ENCODE measurements around the gene LAT. TPM values are rescaled to one million over a fixed set of nuclear protein-coding genes. Genes with fewer than 3 reads are reported as not detected.
"Not testable (repeated sequence)": the region's sequence is repeated elsewhere in the genome, so short reads cannot be mapped to it uniquely, and the experiment has no call there.

LAT gene
- 1 to 10 TPM in 7 of 8 experiments, under 1 TPM in 1; 0.71 to 6.2 (median 3.4) TPM for total RNA-seq

- in situ Hi-C loops (cut with MboI; ENCODE audit: low pct_unique_long_range_greater_than_20kb in 2 of 9, low sequenced_read_pairs in 9 of 9, unreplicated experiment in 9 of 9), result no loop called here
- ATAC-seq (replicated peaks in 6 of 8), result peak in 4 of 8 experiments; percentile 15 to 31 (median 20)
- 60% methylated on average over 1 of the region's 24 CpGs; no CpG with 5 or more reads in 9 of the 10 experiments for WGBS, 10 experiments
Observed at GRCh38 chr16:28984619-28985135, at the start of gene LAT. LAT (plus strand) TSS chr16:28985052; CDS start chr16:28985418, 366 bp downstream.

GRCh38 chr16:28935346-28935745, 49.5 kb upstream of the LAT start:
- Histone ChIP-seq H3K4me3 (no peak overlapping the region), H3K27ac (no peak overlapping the region), H3K4me1 (replicated peaks in 1 of 2) (no peaks in the 10 kb centered on the region)
- in situ Hi-C loops (cut with MboI; ENCODE audit: low pct_unique_long_range_greater_than_20kb in 2 of 9, low sequenced_read_pairs in 9 of 9, unreplicated experiment in 9 of 9), result no loop called here
- WGBS, 10 experiments, result 100% methylated on average over 1 to 2 of the region's 4 CpGs; no CpG with 5 or more reads in 4 of the 10 experiments
- no peak for ATAC-seq (replicated peaks in 6 of 8)

More at GRCh38 chr16:28984619-28985135, at the start of gene LAT:
- H3K4me3 ChIP-seq, result no peak within 1 kb of the TSS
- H3K4me1 ChIP-seq (replicated peaks in 1 of 2), result no peaks in the 10 kb centered on the region
- H3K27ac ChIP-seq, result no peak within 1 kb of the TSS

- Histone ChIP-seq H3K4me3 (peak overlapping the region in 4 of 5 donors; percentile 10 to 23 (median 14)), H3K4me1 (replicated peaks in 1 of 2) (no peaks in the 10 kb centered on the region), H3K27ac (no peak overlapping the region)
- in situ Hi-C loops (cut with MboI; ENCODE audit: low pct_unique_long_range_greater_than_20kb in 2 of 9, low sequenced_read_pairs in 9 of 9, unreplicated experiment in 9 of 9), result no loop called here
- peak; percentile 22 to 99 (median 90) for ATAC-seq (replicated peaks in 6 of 8)
- 10 to 82% (median 40%) methylated on average over 1 to 10 of the region's 36 CpGs; no CpG with 5 or more reads in 1 of the 10 experiments for WGBS, 10 experiments
Observed at GRCh38 chr16:28935924-28936783, 48.7 kb upstream of the LAT start.

GRCh38 chr16:28936784-28937155, 48.1 kb upstream of the LAT start:
- 92 to 100% methylated on average over 3 to 4 of the region's 26 CpGs; no CpG with 5 or more reads in 8 of the 10 experiments for WGBS, 10 experiments
- in situ Hi-C loops (cut with MboI; ENCODE audit: low pct_unique_long_range_greater_than_20kb in 2 of 9, low sequenced_read_pairs in 9 of 9, unreplicated experiment in 9 of 9), result no loop called here
- ATAC-seq (replicated peaks in 6 of 8), result no peak
- Histone ChIP-seq H3K4me1 (replicated peaks in 1 of 2) (no peaks in the 10 kb centered on the region), H3K4me3 (no peak overlapping the region), H3K27ac (no peak overlapping the region)

- ATAC-seq (replicated peaks in 6 of 8), result no peak
Observed at GRCh38 chr16:28937222-28937876, 47.5 kb upstream of the LAT start.

GRCh38 chr16:28938721-28939120, 46.1 kb upstream of the LAT start:
- no peak overlapping the region for H3K4me3 ChIP-seq
- in situ Hi-C loops (cut with MboI; ENCODE audit: low pct_unique_long_range_greater_than_20kb in 2 of 9, low sequenced_read_pairs in 9 of 9, unreplicated experiment in 9 of 9), result no loop called here
- no peak for ATAC-seq (replicated peaks in 6 of 8)
- no peaks in the 10 kb centered on the region for H3K4me1 ChIP-seq (replicated peaks in 1 of 2)
- no peak overlapping the region for H3K27ac ChIP-seq
- WGBS, 10 experiments, result 43 to 100% (median 72%) methylated on average over 1 to 3 of the region's 7 CpGs; no CpG with 5 or more reads in 6 of the 10 experiments

More at GRCh38 chr16:28937222-28937876, 47.5 kb upstream of the LAT start:
- H3K4me3 ChIP-seq, result no peak overlapping the region
- no peaks in the 10 kb centered on the region for H3K4me1 ChIP-seq (replicated peaks in 1 of 2)
- 80 to 100% (median 90%) methylated on average over 1 to 7 of the region's 14 CpGs; no CpG with 5 or more reads in 5 of the 10 experiments for WGBS, 10 experiments
- in situ Hi-C loops (cut with MboI; ENCODE audit: low pct_unique_long_range_greater_than_20kb in 2 of 9, low sequenced_read_pairs in 9 of 9, unreplicated experiment in 9 of 9), result no loop called here
- no peak overlapping the region for H3K27ac ChIP-seq

- H3K4me1 ChIP-seq (replicated peaks in 1 of 2); H3K27ac ChIP-seq; in situ Hi-C loops (cut with MboI; ENCODE audit: low pct_unique_long_range_greater_than_20kb in 2 of 9, low sequenced_read_pairs in 9 of 9, unreplicated experiment in 9 of 9); H3K4me3 ChIP-seq; ATAC-seq (replicated peaks in 6 of 8): not testable (repeated sequence)
- 17 to 89% (median 80%) methylated on average over 1 to 5 of the region's 7 CpGs; no CpG with 5 or more reads in 1 of the 10 experiments for WGBS, 10 experiments
Observed at GRCh38 chr16:28939825-28940224, 45.0 kb upstream of the LAT start.

- in situ Hi-C loops (cut with MboI; ENCODE audit: low pct_unique_long_range_greater_than_20kb in 2 of 9, low sequenced_read_pairs in 9 of 9, unreplicated experiment in 9 of 9), result no loop called here
Observed at GRCh38 chr16:28943281-28943680, 41.6 kb upstream of the LAT start.

GRCh38 chr16:28946681-28947080, 38.2 kb upstream of the LAT start:
- no peak for ATAC-seq (replicated peaks in 6 of 8)

More at GRCh38 chr16:28943281-28943680, 41.6 kb upstream of the LAT start:
- Histone ChIP-seq H3K4me3 (no peak overlapping the region), H3K27ac (no peak overlapping the region), H3K4me1 (replicated peaks in 1 of 2) (peaks cover 0 to 7% of the 10 kb centered on the region in 2 donors)
- no peak for ATAC-seq (replicated peaks in 6 of 8)

GRCh38 chr16:28950648-28951409, 34.0 kb upstream of the LAT start, which contains the start of gene NFATC2IP:
NFATC2IP (plus strand) TSS chr16:28950937; CDS start chr16:28951012, 75 bp downstream.
- peak; percentile 89 to 97 (median 96) for ATAC-seq (replicated peaks in 6 of 8)
- H3K4me1 ChIP-seq (replicated peaks in 1 of 2), result peaks cover 8% of the 10 kb centered on the region in 2 donors
- 0 to 1% (median 0%) methylated on average over 10 to 18 of the region's 79 CpGs; no CpG with 5 or more reads in 7 of the 10 experiments for WGBS, 10 experiments
- peak within 1 kb of the TSS; percentile 56 to 61 for H3K27ac ChIP-seq
- in situ Hi-C loops (cut with MboI; ENCODE audit: low pct_unique_long_range_greater_than_20kb in 2 of 9, low sequenced_read_pairs in 9 of 9, unreplicated experiment in 9 of 9), result loop anchor here in 1 of 9 experiments (25.0 kb wide), 1 partner anchor 664 kb away; the partner anchor contains the start of gene SBK1
- H3K4me3 ChIP-seq, result peak within 1 kb of the TSS; percentile 73 to 93 (median 84)

More at GRCh38 chr16:28946681-28947080, 38.2 kb upstream of the LAT start:
- Histone ChIP-seq H3K4me3 (no peak overlapping the region), H3K4me1 (replicated peaks in 1 of 2) (peaks cover 3 to 7% of the 10 kb centered on the region in 2 donors), H3K27ac (no peak overlapping the region)
- 0 to 100% (median 83%) methylated on average over 1 to 3 of the region's 4 CpGs; no CpG with 5 or more reads in 5 of the 10 experiments for WGBS, 10 experiments
- in situ Hi-C loops (cut with MboI; ENCODE audit: low pct_unique_long_range_greater_than_20kb in 2 of 9, low sequenced_read_pairs in 9 of 9, unreplicated experiment in 9 of 9), result no loop called here

GRCh38 chr16:28951410-28951943, 33.4 kb upstream of the LAT start:
- Histone ChIP-seq H3K4me1 (replicated peaks in 1 of 2) (peaks cover 7 to 8% of the 10 kb centered on the region in 2 donors), H3K27ac (peak overlapping the region; percentile 56 to 61), H3K4me3 (peak overlapping the region; percentile 73 to 93 (median 84))
- in situ Hi-C loops (cut with MboI; ENCODE audit: low pct_unique_long_range_greater_than_20kb in 2 of 9, low sequenced_read_pairs in 9 of 9, unreplicated experiment in 9 of 9), result loop anchor here in 1 of 9 experiments (25.0 kb wide), 1 partner anchor 664 kb away; the partner anchor contains the start of gene SBK1
- WGBS, 10 experiments, result 0 to 20% (median 0%) methylated on average over 1 to 5 of the region's 17 CpGs; no CpG with 5 or more reads in 5 of the 10 experiments
- peak in 2 of 8 experiments; percentile 6 to 50 for ATAC-seq (replicated peaks in 6 of 8)

GRCh38 chr16:28958216-28958615, 26.6 kb upstream of the LAT start:
- in situ Hi-C loops (cut with MboI; ENCODE audit: low pct_unique_long_range_greater_than_20kb in 2 of 9, low sequenced_read_pairs in 9 of 9, unreplicated experiment in 9 of 9), result loop anchor here in 1 of 9 experiments (25.0 kb wide), 1 partner anchor 671 kb away; the partner anchor contains the start of gene SBK1
- 67 to 100% (median 96%) methylated on average over 1 to 8 of the region's 9 CpGs; no CpG with 5 or more reads in 1 of the 10 experiments for WGBS, 10 experiments
- no peak overlapping the region for H3K4me3 ChIP-seq
- no peak overlapping the region for H3K27ac ChIP-seq
- no peak for ATAC-seq (replicated peaks in 6 of 8)
- H3K4me1 ChIP-seq (replicated peaks in 1 of 2), result no peaks in the 10 kb centered on the region
